SKM-1 treated with dmso at 0.1 percent for 144 hours (cell line): ENCODE data around the gene EPHX1.
"Not testable (repeated sequence)": the region's sequence is repeated elsewhere in the genome, so short reads cannot be mapped to it uniquely, and the experiment has no call there.

Experiments
- DNase-seq: peaks from one replicate; lab custom pipeline; 2025; ENCODE audit not compliant: unreplicated experiment; lab: John Stamatoyannopoulos, UW

EPHX1 gene

GRCh38 chr1:225777058-225777582 lies 32.8 kb upstream of the EPHX1 start:
- DNase-seq = no peak

DNA sequence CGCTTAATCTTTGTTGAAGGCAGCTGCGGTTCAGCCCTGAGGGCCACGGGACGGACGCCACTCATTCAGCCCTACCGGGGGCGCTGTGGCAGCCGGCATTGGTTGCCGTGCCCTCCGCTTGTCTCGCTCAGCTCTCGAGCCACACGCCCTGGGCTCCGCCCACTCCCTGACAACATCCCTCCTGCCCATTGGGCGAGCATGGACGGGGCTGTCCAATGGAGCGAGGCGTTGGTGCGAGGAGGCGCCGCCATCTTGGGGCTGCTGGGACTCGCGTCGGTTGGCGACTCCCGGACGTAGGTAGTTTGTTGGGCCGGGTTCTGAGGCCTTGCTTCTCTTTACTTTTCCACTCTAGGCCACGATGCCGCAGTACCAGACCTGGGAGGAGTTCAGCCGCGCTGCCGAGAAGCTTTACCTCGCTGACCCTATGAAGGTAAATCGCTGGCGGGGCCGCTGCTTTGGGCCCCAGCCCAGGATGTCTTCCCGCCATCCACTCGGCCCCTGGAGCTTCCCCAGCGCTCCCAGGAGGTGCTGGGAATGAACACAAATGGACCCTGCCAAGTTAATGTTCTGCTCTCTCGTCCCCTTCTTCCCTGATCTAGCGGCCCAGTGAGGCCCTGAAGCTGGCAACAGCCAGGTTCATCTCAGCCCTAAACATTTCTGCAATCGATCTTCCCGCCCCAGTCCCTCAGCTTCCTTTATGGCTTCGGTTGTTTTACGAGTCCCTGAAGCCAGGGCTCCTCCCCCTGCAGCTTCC lies 32.2 kb upstream of the EPHX1 start, which contains the start of gene SRP9:
Gene SRP9, plus strand, starts transcription at position 244 of the 754 bp plus-strand sequence. Its CDS starts 115 bp downstream, at position 359.
- DNase-seq = peak; percentile 100

GRCh38 chr1:225778337-225778669 lies 31.6 kb upstream of the EPHX1 start:
- no peak for DNase-seq

GRCh38 chr1:225779165-225779564 lies 30.8 kb upstream of the EPHX1 start:
- not testable (repeated sequence) for DNase-seq

DNA sequence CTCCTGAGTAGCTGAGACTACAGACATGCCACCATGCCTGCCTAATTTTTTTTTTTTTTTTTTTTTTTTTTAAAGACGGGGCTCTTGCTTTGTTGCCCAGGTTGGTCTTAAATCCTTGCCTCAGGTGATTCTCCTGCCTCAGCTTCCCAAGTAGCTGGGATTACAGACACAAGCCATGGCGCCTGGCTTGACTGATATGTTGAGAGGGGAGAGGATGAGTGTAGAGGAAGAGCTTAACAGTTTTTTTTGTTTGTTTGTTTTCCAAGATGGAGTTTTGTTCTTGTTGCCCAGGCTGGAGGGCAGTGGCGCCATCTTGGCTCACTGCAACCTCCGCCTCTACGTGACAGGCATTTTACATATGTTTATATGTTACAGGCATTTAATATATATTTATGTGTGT lies 29.8 kb upstream of the EPHX1 start:
- no peak for DNase-seq

DNA sequence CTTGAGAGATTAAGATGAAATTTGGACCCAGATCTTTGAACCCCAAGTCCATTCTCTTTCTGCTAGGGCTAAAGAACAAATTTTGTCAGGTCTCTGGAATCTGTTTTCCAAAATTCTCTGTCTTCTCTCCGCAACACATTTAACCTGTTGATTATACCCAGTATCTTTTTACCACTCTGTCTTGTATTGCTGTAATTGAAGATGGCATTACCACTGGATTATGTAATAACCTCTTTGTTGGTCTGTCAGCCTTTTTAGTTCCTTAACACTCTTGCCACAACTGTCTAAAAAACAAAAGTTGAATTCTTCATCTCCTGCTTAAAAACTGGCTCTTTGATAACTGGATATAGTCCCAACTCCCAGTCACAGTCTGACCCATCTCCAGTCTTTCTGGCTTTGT lies 29.3 kb upstream of the EPHX1 start:
- DNase-seq = no peak

DNA sequence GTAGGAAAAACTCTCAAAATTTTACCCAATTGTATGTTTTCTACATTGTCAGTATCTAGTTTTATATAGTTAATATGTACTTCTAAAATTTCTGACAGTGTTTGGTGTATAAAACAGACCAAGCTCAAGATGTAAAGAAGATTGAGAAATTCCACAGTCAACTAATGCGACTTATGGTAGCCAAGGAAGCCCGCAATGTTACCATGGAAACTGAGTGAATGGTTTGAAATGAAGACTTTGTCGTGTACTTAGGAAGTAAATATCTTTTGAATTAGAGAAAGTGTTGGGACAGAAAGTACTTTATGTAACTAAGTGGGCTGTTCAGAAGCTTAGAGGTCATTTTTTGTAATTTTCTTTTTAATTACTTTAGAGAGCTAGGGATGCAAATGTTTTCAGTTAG lies 20.8 kb upstream of the EPHX1 start:
- not testable (repeated sequence) for DNase-seq

DNA sequence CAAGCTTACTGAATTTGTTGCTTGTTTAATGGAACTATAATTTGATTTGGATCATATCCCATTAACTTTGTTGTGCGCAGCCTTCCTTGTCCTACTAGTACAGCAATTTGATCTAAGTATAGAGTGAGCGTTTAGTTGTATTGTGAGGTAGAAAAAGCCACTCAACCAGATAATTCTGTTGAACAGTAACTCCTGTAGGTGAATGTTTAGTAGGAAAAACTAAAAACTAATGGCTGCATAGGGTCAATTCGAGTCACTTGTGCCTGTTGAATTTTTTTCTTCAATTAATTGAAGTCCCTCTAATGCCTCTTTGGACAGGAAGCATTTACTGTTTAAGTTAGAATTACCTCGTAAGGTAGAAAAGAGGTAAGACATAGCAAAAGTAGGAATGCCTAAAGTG lies 15.0 kb upstream of the EPHX1 start:
- DNase-seq = no peak

GRCh38 chr1:225796097-225796496 lies 13.8 kb upstream of the EPHX1 start:
- not testable (repeated sequence) for DNase-seq

GRCh38 chr1:225801146-225801545 lies 8.8 kb upstream of the EPHX1 start:
- not testable (repeated sequence) for DNase-seq

DNA sequence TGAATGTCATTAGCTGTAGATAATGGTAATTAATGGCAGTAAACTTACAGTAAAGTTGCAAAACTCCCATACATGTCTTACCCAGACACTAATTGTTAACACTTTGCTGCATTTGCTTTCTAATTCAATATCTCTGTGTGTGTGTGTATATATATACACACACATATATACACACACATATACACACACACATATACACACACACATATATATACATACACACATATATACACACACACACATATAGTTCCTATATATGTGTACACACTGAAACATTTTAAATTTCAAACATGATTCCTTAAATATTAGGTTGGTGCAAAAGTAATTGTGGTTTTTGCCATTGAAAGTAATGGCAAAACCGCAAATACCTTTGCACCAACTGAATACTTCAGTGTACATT lies 3.7 kb upstream of the EPHX1 start:
- DNase-seq = no peak

DNA sequence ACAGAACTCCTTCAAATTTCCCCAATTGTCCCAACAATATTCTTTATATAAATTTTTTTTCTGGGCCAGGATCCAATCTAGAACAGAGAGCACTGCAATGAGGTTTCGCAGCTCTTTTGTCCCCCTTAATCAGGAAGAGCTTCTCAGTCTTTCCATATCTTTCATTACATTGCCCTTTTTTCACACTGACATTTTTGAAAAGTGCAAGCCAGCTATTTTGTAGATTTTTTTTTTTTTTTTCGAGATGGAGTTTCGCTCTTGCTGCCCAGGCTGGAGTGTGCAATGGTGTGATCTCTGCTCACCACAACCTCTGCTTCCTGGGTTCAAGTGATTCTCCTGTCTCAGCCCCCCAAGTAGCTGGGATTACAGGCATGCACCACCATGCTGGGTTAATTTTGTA lies 3.2 kb upstream of the EPHX1 start:
- DNase-seq = not testable (repeated sequence)

- no peak for DNase-seq
Measured at GRCh38 chr1:225808136-225808535, 1.8 kb upstream of the EPHX1 start.

- not testable (repeated sequence) for DNase-seq
Measured at GRCh38 chr1:225810579-225811538, 935 bp downstream of the EPHX1 start.

DNA sequence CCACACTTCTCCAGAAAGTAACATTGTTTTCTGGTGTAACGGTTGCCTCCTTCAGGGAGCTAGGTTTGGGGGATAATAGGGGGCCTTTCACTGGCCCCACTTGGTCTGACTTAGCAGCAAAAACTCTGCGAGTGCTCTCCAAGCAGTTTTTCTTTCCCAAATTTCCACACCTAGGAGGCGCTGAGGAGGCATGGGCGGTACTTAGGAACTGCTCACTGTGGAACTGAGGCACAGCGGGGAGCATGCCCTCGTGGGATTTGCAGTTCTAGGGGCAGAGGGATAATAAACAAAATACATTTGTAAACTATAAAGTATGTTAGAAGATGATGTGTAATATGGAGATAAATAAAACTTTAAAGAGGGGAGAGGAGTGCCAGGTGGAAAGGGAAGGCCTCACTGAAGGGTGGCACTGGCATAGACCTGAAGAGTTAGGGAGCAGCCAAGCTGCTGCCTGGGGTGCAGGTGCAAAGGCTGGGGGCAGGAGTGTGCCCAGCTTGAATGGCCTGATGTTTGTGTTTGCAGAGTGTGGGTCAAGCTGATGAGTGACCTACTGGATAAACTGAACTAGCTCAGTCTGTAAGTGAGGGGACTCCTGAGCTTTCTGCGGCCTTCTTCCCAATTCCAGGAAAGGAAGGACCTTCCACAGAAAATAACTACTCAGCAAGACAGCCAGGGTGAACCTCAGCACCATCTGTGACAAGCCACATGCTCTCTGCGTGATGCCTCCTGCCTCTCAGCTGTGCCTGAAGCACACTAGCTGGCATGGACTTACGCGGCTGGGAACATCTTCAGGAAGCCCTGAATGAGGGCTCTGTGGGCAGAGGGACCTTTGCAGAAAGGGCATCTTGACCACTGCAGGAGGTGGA lies 1.9 kb downstream of the EPHX1 start:
- DNase-seq = no peak

- no peak for DNase-seq
Measured at GRCh38 chr1:225812488-225813213, 2.7 kb downstream of the EPHX1 start.

DNA sequence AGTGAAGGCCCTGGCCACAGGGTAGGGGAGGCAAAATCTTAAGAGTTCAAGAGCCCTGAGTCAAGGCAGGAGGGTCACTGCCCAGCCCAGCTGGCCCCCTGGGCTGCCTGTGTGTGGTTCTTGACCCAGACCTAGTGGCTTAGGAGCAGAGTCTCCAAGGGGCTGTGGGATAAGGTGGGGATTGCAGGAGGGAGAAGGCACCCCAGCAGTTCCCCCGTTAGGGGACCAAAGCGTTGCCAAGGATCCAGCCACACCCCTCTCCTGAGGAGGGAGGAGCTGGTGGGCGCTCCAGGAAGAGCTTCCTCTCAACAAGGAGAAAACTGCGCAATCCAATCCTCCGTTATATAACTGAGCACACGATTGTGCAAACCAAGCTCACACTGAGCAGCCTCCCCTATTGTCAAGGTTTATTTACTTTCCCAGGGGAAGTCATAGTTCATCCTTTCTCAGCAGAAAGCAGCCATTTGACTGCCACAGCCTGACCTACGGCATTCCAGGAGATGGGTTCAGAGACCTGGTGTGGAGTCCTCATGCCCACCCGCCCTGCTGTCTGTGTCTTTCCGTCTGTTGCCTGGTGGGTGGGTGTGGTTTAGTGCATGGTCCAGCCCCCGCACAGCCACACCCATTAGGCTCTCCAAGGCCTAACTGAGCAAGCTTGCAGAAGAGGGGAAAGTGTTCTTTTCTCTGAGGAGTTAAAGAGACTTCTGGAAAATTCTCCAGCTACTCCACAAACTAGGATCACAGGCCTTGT lies 3.5 kb downstream of the EPHX1 start:
- DNase-seq = peak; percentile 91

- no peak for DNase-seq
Measured at GRCh38 chr1:225814381-225814780, 4.5 kb downstream of the EPHX1 start.

GRCh38 chr1:225815090-225815489 lies 5.2 kb downstream of the EPHX1 start:
- not testable (repeated sequence) for DNase-seq
